HG02970 (cell line): ENCODE data around the gene SLC1A2.

ENCODE experiments used
- ATAC-seq: cut with Tn5 transposase; IDR thresholded peaks from one replicate; pipeline ENCODE4 v1.9.1; 2021; ENCODE audit warnings: mild to moderate bottlenecking, moderate library complexity, moderate number of reproducible peaks; ENCODE audit not compliant: unreplicated experiment, low FRiP score

The SLC1A2 gene

DNA sequence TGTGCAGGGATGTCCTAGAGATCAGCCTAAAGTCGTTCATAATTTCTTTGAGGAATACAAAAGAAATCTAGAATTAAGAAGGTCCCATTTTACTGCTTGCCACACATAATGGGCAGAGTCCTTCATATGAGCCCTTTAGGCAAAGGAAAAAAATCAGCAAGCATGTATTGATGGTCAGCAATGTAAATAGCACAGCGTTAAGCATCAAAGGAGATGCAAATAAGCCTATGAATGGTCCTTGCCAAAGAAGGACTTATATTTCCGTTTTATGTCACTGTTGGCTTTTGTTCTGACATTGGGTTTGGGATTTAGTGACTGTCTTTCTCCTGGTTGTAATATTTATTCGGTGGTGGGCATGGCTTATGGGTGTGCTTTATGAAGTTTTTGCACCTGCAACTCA, 210.6 kb downstream of the SLC1A2 start:
- ATAC-seq: no peak

DNA sequence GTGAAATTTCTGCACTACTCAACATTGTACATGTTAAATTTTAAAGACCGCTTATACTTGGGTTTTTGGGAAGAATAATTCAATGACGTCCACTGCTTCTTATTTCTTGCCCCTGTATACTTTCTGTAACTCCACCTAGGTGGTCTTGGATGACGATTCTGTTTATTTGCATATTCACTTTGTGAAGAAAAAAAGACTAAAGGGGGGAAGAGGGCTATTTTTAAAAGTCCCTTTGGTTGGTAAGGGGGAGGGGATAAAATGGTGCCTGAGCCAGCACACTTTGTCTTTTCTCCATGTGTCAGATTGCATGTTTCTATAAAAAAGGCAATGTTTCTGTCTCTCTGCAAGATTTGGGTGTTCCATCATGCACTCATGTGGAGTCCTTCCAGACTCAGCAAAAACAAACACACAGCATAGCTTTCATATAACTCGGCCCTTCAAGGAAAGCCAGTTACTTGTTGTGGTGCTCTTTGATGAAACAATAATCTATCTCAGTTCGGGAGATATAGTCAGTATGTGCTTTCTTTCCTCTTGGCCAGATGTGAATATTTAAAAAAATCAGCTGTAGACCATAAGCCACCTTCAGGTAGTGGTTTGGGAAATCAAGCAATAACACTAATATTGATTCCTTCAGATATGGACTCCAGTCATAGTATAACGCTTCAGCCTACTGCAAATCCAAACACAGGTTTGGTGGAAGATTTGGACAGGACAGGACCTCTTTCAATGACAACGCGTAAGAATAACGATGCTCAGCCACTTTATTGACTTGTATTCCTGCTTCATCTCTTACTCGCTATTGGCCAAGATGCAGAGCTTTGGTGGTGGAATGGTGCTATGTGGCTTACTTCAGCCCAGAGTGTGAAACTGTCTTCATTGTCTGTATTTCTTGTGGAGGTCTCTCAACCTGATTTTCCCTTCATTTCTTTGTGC, 211.6 kb downstream of the SLC1A2 start:
- ATAC-seq: no peak

DNA sequence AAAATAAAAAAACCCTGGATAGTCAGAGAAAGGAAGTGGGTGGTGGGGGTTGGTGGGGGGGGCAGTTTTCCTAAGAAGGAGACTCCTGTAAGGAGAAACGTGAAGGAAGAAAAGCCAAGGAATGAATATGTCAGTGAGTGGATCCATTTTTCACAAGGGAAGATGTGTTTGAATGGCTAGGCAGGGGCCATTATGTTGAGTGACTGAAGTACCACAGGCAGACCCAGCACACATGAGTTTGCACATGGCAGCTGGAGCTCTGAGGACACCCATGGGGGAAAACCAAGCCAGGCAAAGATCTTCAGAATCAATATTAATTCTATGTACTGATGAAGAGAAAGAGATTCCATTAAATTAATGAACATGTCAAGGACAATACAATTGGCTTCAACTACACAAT, 212.7 kb downstream of the SLC1A2 start:
- ATAC-seq: no peak

DNA sequence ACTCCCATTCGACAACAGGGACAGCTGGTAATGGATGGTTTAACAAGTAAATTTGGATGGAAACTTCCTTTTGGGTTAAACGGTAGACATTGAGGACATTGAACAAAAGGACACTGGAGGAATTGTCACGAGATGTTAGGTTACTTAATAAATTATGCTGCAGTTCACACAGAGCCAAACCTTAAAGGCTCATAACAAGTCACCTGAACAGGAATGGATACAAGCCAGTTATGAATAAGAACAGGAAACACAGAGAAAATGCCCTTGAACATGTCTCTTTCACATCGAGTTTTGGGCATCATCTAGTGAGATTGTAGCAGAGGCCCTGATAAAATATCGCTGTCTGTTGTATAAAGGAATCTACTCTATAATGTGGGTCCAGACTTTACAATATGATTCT, 214.7 kb downstream of the SLC1A2 start:
- ATAC-seq: no peak
